Liver (tissue), 3 donors: ENCODE measurements around the gene VPS35L.

Experiments
- CTCF ChIP-seq: fragments of 150-350 bp; IDR thresholded peaks from 2 replicates; pipeline ENCODE4 v1.5.1; 2017; ENCODE audit warnings: improper control_type of control experiment, low read depth, low read length; ENCODE audit not compliant: missing input control
- GABPA ChIP-seq, 2 donors: IDR thresholded peaks in 1 of 2; conservative IDR thresholded peaks in 1 of 2; 2 replicates each; pipeline ENCODE4 v1.6.1; 2016; ENCODE audit warnings: antibody characterized with exemption in 2 of 2, mild to moderate bottlenecking in 1 of 2, moderate library complexity in 1 of 2
- SP1 ChIP-seq: IDR thresholded peaks from 2 replicates; pipeline ENCODE4 v1.6.1; 2018; ENCODE audit warnings: antibody characterized with exemption, mild to moderate bottlenecking
- donor health status: healthy.
- donor health status: healthy.

- TF ChIP-seq SP1 (no peak), GABPA (IDR thresholded peaks at IDR 0.05 in 1 of 2, conservative IDR thresholded peaks at IDR 0.05 in 1 of 2) (no peak), CTCF (no peak)
Observed at GRCh38 chr16:19522397-19522732, 33.1 kb upstream of the VPS35L start.
